Measurements from ENCODE around the gene MANEAL.

- TF ChIP-seq EZH2phosphoT487 (IDR thresholded peaks at IDR 0.05) (no peak), EZH2 (IDR thresholded peaks at IDR 0.05) (no peak)
- TF ChIP-seq, protein P1, sequence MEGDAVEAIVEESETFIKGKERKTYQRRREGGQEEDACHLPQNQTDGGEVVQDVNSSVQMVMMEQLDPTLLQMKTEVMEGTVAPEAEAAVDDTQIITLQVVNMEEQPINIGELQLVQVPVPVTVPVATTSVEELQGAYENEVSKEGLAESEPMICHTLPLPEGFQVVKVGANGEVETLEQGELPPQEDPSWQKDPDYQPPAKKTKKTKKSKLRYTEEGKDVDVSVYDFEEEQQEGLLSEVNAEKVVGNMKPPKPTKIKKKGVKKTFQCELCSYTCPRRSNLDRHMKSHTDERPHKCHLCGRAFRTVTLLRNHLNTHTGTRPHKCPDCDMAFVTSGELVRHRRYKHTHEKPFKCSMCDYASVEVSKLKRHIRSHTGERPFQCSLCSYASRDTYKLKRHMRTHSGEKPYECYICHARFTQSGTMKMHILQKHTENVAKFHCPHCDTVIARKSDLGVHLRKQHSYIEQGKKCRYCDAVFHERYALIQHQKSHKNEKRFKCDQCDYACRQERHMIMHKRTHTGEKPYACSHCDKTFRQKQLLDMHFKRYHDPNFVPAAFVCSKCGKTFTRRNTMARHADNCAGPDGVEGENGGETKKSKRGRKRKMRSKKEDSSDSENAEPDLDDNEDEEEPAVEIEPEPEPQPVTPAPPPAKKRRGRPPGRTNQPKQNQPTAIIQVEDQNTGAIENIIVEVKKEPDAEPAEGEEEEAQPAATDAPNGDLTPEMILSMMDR (IDR thresholded peaks at IDR 0.05): no peak
Observed at GRCh38 chr1:37797750-37798345, 4.2 kb downstream of the MANEAL start.
